Ectodermal cell (in vitro differentiated cells): ENCODE results near the gene GGTA1.
"Not testable (repeated sequence)": the region's sequence is repeated elsewhere in the genome, so short reads cannot be mapped to it uniquely, and the experiment has no call there.

ENCODE experiments used
- H3K27ac ChIP-seq: 2 replicates; pipeline ENCODE4 v1.7.0; 2013; ENCODE audit warnings: mild to moderate bottlenecking, low read depth, low read length; ENCODE audit not compliant: insufficient read depth, poor library complexity, severe bottlenecking
- H3K27me3 ChIP-seq: 2 replicates; pipeline ENCODE4 v1.7.0; 2013; ENCODE audit warnings: mild to moderate bottlenecking, low read length; ENCODE audit not compliant: insufficient read depth, control insufficient read depth, poor library complexity, severe bottlenecking
- H3K36me3 ChIP-seq: one replicate; pipeline ENCODE4 v1.7.0; 2013; ENCODE audit warnings: low read length; ENCODE audit not compliant: control insufficient read depth, insufficient read depth
- H3K4me1 ChIP-seq: one replicate; pipeline ENCODE4 v1.7.0; 2013; ENCODE audit warnings: low read length; ENCODE audit not compliant: control insufficient read depth, insufficient read depth
- H3K4me3 ChIP-seq: 2 replicates; pipeline ENCODE4 v1.7.0; 2013; ENCODE audit warnings: low read depth, low read length, control low read depth; ENCODE audit not compliant: insufficient read depth
- H3K9me3 ChIP-seq: 2 replicates; pipeline ENCODE4 v1.7.0; 2013; ENCODE audit warnings: mild to moderate bottlenecking, low read length, moderate library complexity; ENCODE audit not compliant: control insufficient read depth
- WGBS, 2 experiments: methylation state at CpG; one replicate each; pipeline ENCODE4 v1.1.7; 2013; ENCODE audit warnings: missing lambda C conversion rate in 2 of 2; 5-methylcytosine and 5-hydroxymethylcytosine counted together

Gene GGTA1

DNA sequence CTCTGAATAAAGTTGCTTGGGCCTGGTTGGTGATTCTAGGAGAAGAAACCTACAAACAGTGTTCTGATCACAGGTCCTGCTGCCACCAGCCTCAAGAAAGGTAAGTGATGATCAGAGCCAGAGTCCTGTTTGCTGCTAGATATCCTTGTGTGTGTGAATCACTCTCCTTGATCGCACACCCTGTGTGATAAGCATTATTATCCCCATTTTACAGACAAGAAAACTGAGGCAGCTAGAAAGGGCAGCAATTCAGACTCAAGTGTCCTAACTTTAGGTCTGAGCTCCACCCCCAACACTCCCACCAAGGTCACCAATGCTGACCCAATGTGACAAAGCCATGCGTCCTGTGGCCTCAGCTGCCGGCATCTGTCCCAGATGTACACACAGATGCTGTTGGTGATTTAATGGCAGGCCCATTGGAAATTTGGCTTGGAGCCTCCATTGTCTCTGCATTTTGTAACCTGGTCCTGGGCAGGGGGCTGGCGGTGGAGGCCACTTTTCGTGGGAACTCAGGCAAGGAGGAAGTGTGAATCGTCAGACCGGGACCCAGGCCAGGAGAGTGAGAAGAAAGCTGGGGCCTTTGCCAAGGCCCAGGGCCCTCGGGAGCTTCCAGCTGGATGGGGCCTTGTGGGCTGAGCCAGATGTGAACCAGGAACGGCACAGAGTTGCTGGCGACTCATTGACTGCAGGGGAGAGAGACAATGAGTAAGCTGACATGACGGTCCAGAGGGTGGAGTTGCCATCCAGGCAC lies 29.8 kb upstream of the GGTA1 start:
- 86% methylated on average over 11 of the region's 11 CpGs for WGBS, 2 experiments
- no peak overlapping the region for H3K27ac ChIP-seq
- no peaks in the 10 kb centered on the region for H3K36me3 ChIP-seq
- no peaks in the 10 kb centered on the region for H3K9me3 ChIP-seq
- H3K4me3 ChIP-seq: no peak overlapping the region
- no peaks in the 10 kb centered on the region for H3K4me1 ChIP-seq
- no peaks in the 10 kb centered on the region for H3K27me3 ChIP-seq

DNA sequence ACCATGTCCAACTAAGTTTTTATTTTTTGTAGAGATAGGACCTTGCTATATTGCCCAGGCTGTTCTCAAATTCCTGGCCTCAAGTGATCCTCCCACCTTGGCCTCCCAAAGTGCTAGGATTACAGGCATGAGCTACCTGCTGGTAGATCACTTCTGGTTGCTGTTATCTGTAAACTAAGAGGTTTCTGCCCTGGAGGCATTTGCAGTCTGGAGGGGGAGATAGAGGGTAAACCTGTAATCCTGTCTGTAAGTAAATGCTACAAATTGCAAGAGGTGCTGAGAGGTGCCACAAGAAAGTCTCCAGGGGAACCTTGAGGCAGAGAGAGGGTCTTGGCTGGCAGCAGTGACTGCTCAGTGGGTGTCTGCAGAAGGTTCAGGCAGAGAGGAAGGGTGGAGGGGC lies 29.0 kb upstream of the GGTA1 start:
- H3K9me3 ChIP-seq: no peaks in the 10 kb centered on the region
- H3K4me3 ChIP-seq: no peak overlapping the region
- H3K36me3 ChIP-seq: no peaks in the 10 kb centered on the region
- no peaks in the 10 kb centered on the region for H3K4me1 ChIP-seq
- H3K27me3 ChIP-seq: no peaks in the 10 kb centered on the region
- no peak overlapping the region for H3K27ac ChIP-seq

DNA sequence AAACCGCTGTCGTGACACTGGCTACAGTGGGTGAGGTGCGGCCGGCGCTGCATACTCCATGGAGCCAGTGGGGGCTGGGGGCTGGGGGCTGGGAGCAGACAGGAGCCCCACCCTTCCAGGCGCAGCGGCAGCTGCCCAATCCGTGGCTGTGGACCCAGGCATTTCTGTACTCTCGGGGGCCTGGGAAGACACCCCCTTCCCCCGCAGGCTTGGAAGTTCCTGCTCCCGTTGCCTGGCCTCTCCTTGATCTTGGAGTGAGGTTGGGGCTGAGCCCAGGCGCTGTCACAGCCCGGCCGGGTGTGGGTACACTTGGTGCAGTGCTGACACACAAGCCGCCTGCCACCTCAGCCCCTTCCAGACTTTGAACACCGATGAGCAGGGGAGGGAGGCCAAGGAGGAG lies 27.7 kb upstream of the GGTA1 start:
- Histone ChIP-seq H3K4me3 (no peak overlapping the region), H3K27ac (no peak overlapping the region), H3K36me3 (no peaks in the 10 kb centered on the region), H3K27me3 (no peaks in the 10 kb centered on the region), H3K4me1 (no peaks in the 10 kb centered on the region), H3K9me3 (no peaks in the 10 kb centered on the region)
- WGBS, 2 experiments: 83 to 84% methylated on average over 16 of the region's 16 CpGs

DNA sequence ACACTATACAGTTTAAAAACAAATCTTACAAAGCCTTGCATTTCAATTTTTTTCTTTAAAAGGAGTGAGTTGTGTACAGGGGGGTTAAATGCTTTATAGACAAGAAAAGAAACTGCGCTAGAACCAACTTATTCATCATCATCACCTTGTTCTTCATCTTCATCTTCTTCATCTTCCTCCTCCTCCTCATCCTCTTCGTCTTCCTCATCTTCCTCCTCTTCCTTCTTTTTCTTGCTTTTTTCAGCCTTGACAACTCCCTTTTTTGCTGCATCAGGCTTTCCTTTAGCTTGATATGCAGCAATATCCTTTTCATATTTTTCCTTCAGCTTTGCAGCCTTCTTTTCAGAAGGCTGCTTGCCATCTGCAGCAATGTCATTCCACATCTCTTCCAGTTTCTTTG lies 20.0 kb upstream of the GGTA1 start:
- not testable (repeated sequence) for H3K9me3 ChIP-seq, H3K27me3 ChIP-seq, H3K4me1 ChIP-seq, H3K27ac ChIP-seq, H3K36me3 ChIP-seq, H3K4me3 ChIP-seq
- 91 to 98% methylated on average over 2 of the region's 2 CpGs for WGBS, 2 experiments

DNA sequence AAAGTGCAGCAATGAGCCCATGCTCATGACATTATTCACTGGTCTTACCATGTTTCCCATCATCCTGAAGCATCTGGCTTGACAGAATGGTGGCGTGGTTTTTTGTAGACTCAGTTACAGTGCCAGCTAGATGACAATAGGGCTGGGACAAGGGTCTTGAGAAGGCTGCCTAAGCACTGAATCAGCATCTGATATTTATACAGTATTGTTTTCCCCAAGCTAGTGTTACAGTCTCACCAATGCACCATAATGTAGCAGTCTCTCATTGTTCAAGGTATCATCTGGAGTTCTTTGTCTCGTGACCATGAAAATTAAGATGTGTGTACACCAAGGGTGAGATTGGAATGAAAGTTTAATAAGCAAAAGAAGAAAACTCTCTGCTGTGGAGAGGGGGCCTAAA lies 19.0 kb upstream of the GGTA1 start:
- H3K27ac ChIP-seq: no peak overlapping the region
- H3K4me3 ChIP-seq: no peak overlapping the region
- peaks cover 4% of the 10 kb centered on the region for H3K9me3 ChIP-seq
- H3K36me3 ChIP-seq: no peaks in the 10 kb centered on the region
- 97 to 99% methylated on average over 2 of the region's 2 CpGs for WGBS, 2 experiments
- H3K4me1 ChIP-seq: no peaks in the 10 kb centered on the region
- H3K27me3 ChIP-seq: no peaks in the 10 kb centered on the region

DNA sequence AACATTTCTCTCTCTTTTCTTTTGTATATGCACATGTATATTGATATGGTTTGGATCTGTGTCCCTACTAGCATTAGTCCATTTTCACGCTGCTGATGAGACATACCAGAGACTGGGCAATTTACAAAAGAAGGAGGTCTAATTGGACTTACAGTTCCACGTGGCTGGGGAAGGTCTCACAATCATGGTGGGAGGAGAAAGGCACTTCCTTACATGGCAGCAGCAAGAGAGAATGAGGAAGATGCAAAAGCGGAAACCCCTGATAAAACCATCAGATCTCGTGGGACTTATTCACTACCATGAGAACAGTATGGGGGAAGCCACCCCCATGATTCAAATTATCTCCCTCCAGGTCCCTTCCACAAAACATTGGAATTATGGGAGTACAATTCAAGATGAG lies 13.5 kb upstream of the GGTA1 start:
- H3K27me3 ChIP-seq, H3K9me3 ChIP-seq, H3K27ac ChIP-seq, H3K4me3 ChIP-seq, H3K36me3 ChIP-seq, H3K4me1 ChIP-seq: not testable (repeated sequence)
- 86 to 92% methylated on average over 4 of the region's 4 CpGs for WGBS, 2 experiments

DNA sequence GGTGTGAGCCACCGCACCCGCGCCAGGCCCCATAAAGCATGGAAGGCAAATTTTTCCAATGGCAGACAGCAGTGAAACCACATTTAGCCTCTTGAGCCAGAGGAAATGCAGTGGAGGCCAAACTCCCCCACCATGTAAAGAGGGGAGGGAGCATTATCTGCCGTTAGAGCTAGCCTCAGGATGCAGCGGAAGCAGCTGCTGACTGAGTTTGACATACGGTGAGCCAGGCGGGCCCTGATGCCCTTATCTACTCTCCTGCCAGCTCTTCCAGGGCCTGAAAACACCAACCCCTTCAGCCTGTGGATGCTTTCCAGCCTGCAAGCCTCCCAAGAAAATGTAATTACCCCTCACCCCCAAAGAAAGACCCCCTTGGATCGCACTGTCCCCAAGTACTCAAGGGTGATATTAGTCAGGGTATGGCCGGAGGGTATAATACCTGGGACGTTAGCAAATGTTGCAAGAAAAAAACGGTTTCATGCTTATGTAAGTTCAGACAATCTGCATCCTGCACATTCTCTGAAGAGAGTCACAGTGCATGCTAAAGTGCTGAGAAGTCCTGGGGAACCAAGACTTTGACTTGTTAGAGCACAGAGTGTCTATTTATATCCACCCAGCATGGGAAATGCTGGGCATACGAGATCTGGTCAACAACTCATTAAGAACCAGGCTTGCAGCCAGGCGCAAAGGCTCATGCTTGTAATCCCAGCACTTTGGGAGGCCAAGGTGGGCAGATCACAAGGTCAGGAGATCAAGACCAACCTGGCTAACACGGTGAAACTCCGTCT lies 11.3 kb upstream of the GGTA1 start:
- H3K9me3 ChIP-seq: no peaks in the 10 kb centered on the region
- WGBS, 2 experiments: 91 to 92% methylated on average over 15 of the region's 15 CpGs
- no peaks in the 10 kb centered on the region for H3K36me3 ChIP-seq
- H3K4me3 ChIP-seq: no peak overlapping the region
- no peaks in the 10 kb centered on the region for H3K27me3 ChIP-seq
- no peaks in the 10 kb centered on the region for H3K4me1 ChIP-seq
- no peak overlapping the region for H3K27ac ChIP-seq

DNA sequence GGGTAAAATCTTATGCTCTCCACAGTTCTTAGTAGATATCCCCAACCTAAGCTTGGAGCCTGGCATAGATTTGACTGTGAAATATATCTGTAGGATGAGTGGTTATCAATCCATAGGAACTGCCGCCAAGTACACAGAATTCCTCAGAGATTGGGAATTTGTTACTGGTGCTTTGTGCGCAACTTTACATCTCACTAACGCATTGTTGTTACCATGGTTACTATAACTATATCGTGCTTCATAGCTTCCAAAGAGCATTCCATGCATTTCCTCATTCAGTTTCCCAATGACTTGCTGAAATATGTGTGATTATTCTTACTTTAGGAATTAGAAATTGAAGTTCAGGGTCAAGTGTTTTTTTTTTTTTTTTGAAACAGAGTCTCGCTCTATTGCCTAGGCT lies 9.5 kb upstream of the GGTA1 start:
- Histone ChIP-seq H3K36me3 (no peaks in the 10 kb centered on the region), H3K4me3 (no peak overlapping the region), H3K27me3 (peaks cover 5% of the 10 kb centered on the region), H3K9me3 (no peaks in the 10 kb centered on the region), H3K27ac (no peak overlapping the region), H3K4me1 (no peaks in the 10 kb centered on the region)
- 95 to 96% methylated on average over 5 of the region's 5 CpGs for WGBS, 2 experiments

DNA sequence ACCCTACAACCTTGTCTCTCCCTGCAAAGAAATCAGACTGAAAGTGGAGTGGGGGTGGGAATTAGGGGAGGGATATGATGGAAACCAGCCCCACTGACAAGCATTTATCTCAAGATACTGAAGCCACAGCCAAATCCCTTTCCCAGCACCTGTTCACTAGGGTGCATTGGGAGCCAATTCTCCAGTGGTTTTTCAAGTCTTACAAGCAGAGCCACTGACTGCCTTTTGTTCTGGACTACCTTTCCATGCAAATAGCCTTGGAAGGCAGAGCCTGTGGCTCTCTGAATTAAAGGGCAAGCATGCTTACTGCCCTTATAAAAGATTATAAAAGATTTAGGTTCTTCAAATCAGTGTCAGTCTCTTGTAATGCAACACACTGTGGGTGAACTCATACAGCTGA lies 8.8 kb upstream of the GGTA1 start:
- Histone ChIP-seq H3K9me3 (no peaks in the 10 kb centered on the region), H3K4me1 (no peaks in the 10 kb centered on the region), H3K27me3 (peaks cover 5% of the 10 kb centered on the region), H3K36me3 (no peaks in the 10 kb centered on the region), H3K4me3 (no peak overlapping the region), H3K27ac (no peak overlapping the region)

DNA sequence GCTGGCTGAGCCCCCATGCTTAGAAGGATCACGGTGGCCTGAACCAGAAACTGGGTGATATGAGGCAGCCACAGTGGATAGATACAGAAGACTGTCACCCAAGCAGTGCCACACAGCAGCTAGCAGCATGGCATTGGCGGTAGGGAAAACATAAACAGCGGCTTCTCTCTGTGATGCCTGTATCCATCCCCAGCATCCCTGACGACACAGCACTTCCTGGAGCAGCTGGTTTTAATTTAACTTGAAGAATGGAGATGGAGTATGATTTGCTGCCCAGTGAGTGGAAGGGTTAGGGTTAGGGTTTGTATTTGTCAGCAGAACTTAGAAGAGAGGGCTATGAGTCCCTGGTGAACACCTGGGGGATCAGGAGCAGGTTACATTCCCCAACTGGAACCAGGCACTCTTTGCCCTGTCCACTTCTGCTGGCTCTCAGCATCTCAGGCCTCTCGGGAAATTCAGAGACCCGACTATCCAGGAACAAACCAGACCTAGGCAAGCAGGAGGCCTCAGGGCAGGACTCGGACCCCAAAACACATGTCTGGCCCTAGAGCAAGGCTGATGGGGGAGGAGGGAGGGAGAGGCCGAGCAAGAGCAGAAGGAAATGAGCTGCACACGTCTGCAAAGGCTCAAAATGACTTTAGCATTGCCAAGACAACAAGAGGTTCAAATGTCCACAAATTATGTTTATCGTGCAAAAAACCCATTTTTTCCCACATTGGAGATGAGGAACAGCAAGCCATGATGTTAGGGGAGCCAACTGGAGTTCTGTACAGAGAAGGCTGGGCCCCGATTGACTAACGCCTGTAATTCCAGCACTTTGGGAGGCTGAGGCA lies 6.5 kb upstream of the GGTA1 start:
- Histone ChIP-seq H3K4me1 (no peaks in the 10 kb centered on the region), H3K9me3 (no peaks in the 10 kb centered on the region), H3K4me3 (no peak overlapping the region), H3K27me3 (peaks cover 12% of the 10 kb centered on the region), H3K36me3 (no peaks in the 10 kb centered on the region), H3K27ac (no peak overlapping the region)
- 83 to 85% methylated on average over 12 of the region's 12 CpGs for WGBS, 2 experiments
